GM21717 (cell line): Measurements from ENCODE around the gene PARVB.

Source experiments
- ATAC-seq: cut with Tn5 transposase; IDR thresholded peaks from one replicate; pipeline ENCODE4 v1.9.1; 2021; ENCODE audit warnings: mild to moderate bottlenecking, moderate library complexity; ENCODE audit not compliant: unreplicated experiment

The PARVB gene, protein sequence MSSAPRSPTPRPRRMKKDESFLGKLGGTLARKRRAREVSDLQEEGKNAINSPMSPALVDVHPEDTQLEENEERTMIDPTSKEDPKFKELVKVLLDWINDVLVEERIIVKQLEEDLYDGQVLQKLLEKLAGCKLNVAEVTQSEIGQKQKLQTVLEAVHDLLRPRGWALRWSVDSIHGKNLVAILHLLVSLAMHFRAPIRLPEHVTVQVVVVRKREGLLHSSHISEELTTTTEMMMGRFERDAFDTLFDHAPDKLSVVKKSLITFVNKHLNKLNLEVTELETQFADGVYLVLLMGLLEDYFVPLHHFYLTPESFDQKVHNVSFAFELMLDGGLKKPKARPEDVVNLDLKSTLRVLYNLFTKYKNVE

DNA sequence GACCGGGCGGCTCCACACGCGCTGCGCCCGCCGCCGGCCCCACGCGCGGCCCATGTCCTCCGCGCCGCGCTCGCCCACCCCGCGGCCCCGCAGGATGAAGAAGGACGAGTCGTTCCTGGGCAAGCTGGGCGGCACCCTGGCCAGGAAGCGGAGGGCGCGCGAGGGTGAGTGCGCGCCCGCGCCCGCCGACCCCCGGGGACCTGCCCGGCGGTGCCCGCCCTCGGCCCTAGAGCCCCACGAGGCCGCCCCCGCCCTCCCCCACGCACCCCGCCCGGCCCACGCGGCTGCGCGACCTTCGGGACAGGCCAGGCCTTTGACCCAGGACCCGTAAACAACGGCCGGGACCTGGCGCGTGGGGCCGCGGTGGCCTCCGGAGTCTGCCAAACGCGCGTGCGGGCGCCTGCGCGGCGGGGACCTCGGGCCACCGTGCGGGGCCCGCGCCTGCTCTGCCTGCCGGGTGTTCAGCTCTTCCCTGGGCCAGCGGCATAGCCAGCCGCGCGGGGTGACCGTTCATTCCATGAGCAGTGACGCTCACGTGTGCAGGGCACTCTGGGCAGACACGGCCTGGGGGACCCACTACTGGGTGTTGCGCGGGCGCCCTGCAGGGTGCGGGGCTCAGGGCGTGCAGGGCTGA, at the start of gene PARVB:
Gene PARVB (plus strand): TSS at position 15 of the 634 bp plus-strand sequence. CDS start 38 bp downstream, at position 53.
- ATAC-seq, result no peak

DNA sequence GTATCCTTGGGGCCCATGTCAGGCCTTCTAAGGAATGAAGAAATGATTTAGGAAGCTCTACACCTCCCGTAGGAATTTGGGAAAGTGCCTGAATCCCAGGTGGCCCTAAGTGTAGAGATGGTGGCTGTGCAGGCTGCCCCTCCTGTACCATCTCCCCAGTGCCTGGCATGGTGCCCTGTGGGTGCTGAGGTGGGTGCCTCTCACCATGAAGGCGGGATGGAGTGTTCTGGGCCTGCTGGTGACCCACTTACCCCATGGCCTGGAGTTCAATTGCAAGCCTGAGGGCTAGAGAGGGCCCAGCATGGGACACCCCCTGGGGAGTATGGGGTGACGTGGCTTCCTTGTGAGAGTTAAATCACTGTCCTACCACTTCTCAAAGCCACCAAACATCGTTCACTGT, 49.1 kb upstream of the PARVB start:
- no peak for ATAC-seq

DNA sequence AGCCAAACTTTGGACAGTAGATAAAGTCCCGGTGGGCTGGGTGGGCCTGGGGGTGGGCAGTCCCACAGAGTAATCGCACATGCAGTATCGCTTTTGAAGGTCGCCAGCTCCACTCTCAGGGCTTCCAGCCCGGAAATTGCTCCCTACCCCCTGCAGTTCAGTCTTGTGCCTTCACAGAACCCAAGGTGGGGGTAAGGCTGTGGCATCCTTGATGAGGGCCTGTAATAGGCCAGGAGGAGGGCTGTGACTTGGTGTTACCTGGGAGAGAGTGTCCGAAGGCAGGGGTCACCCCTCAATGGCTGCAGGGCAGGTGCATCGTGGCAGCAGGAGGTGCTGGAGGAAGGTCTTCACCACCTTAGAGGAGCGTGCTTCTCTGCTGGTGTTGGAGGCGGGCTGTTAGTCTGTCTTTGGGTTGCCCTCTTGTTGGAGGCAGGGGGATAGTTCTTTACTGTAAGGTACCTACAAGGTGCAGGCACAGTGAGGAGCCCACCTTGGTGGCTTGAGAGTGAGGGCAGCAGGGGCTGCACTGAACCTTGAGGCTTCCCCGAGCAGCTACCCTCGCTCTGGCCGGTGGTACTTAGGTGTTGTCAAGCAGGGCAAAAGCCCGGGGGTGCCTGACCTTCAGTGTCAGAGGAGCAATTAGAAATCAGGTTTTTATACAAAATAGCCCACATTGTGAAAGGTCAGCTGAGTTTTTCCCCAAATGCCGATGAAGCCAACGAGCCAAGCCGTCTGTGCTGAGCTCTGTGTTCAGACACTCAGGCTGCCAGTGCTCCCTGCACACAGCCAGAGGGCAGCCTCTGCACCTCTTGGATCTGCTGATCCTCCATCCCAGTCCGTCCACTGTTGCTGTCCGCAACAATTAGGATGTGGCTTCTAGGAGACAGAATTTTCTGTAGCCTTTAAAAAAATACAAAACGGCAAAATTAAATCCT, 47.0 kb upstream of the PARVB start:
- no peak for ATAC-seq

DNA sequence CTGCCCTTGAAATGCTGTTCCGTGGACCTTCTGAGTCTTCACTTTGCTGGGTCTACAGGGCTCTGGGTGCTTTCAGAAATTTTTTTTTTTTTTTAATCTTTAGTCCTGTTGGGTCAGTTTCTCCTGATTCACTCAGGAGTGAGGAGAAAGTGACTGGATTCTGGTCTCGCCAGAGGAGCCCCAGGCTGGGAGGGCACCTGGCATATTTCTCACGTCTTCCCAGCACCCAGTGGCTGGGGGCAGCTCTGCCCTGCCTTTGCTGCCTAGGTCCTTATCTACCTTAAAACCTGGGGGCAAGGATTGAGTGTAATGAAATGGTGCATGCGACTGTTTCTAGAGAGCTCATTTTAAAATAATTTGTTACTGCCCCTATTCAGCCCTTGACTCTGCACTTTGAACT, 45.5 kb upstream of the PARVB start:
- ATAC-seq, result no peak

DNA sequence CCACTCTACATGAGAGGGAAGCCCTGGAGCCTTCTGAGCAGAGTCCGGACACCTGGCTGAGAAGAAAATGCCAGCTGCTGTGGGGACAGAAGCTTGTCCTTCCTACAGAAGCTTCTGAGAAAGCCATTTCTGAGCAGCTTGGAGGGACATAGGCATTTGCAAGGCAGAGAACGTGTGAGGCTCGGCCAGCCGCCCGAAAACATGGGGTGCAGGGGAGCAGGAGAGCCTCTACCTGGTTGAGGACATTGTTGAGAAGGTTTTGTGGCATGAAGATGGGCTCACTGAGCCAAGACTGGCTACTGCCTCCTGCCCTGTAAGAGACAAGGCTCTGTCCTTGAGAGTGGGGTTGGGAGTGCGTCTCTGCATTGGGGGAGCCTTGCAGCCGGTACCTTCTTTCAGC, 43.5 kb upstream of the PARVB start:
- ATAC-seq, result no peak

DNA sequence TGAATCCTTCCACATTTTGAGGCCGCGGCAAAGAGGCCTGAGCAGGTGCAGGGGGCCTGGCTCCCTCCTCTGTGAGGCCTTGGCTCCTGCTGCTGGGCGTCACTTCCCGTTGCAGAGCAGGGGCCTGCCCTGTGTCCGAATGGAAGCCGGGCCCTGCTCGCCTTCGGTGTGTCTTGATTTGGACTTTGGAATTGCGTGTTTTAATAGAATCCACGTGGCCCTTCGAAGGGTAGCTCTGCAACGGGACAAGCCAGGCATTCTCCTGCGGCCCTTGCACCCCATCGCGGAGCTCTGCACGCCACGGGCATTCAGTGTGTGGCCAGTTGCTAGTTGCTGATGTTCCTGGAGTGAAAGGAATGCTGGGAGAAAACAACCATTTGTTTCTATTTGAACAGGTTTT, 43.1 kb upstream of the PARVB start:
- ATAC-seq, result no peak

- ATAC-seq, result no peak
Observed at GRCh38 chr22:43983808-43984207, 40.3 kb upstream of the PARVB start.

DNA sequence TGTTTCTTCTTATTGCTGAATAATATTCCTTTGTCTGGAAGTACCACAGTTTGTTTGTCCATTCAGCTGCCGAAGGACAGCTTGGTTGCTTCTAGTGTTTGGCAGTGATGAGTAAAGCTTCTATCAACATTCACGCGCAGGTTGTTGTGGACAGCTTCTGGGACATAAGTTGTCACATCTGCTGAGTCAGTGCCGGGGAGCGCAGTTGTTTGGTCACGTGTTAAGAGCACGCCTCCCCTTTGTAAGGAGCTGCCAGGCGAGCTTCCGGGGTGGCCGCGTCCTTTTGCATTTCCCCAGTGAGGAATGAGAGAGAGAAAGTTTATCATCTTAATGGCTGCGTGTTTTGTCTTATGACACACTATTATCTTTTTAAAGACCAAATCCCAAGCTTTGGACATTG, 38.6 kb upstream of the PARVB start:
- ATAC-seq, result no peak

GRCh38 chr22:43988116-43988820, 35.8 kb upstream of the PARVB start:
- ATAC-seq, result no peak

DNA sequence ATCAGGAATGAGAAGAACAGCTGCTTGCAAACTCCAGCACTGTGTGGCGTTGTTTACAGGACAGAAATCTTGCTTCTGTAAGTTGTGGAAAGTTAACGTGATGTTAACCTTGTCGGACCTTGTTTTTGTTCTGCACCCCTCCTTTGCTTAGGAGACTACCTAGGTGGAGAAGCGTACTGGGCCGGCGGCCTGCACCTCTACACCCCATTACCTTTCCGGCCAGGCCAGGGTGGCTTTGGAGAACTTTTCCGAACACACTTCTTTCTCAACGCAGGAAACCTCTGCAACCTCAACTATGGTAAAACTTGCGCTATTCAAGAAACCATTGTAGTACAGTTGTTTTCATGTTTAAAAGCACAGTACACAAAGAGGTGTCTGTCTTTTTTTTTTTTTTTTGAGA, 35.1 kb upstream of the PARVB start:
- ATAC-seq, result no peak

GRCh38 chr22:43990044-43990443, 34.1 kb upstream of the PARVB start:
- ATAC-seq, result no peak

DNA sequence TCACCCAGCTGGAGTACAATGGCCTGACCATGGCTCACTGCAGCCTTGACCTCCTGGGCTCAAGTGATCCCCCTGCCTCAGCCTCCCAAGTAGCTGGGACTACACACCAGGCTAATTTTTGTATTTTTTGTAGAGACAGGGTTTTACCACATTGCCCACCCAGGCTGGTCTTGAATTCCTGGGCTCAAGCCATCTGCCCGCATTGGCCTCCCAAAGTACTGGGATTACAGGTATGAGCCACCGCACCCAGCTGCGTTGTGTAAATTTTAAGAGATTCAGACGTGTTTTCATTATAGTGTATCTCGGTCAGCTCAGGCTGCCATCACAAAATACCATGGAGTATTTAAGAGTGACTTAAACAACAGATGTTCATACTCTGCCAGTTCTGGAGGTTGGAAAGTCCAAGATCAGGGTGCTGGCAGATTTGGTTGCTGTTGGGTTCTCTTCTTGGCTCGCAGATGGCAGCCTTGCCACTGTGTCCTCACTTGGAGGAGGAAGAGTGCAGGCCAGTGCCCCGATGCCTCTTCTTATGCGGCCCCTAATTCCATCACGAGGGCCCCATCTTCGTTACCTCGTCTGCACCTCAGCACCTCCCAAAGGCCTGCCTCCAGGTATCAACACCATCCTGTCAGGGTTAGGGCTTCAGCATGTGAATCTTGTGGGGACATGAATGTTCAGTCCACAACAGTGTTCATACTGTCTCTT, 32.6 kb upstream of the PARVB start:
- no peak for ATAC-seq

DNA sequence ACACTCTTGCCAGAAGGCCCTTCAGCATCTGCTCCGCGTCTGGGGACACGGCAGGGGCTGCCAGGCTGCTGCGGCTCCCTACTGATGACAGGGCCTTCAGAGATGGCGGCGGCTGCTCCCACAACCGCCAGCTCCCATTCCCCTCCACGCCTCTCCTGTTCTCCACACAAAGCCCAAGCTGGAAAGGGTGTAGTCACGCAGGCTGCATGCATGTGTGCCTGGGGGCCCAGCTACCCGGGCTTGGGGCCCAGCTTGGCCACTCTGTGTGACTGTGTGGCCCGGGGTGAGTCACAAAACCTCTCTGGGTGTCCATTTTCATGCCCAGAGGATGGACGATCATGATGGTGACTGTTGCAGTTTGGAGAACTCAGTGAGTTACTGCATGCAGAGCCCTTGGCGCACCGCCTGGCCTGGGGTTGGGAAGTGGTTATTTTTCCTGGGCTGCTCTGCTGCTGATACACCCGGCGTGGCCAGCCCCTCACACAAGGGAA, 31.7 kb upstream of the PARVB start:
- no peak for ATAC-seq

DNA sequence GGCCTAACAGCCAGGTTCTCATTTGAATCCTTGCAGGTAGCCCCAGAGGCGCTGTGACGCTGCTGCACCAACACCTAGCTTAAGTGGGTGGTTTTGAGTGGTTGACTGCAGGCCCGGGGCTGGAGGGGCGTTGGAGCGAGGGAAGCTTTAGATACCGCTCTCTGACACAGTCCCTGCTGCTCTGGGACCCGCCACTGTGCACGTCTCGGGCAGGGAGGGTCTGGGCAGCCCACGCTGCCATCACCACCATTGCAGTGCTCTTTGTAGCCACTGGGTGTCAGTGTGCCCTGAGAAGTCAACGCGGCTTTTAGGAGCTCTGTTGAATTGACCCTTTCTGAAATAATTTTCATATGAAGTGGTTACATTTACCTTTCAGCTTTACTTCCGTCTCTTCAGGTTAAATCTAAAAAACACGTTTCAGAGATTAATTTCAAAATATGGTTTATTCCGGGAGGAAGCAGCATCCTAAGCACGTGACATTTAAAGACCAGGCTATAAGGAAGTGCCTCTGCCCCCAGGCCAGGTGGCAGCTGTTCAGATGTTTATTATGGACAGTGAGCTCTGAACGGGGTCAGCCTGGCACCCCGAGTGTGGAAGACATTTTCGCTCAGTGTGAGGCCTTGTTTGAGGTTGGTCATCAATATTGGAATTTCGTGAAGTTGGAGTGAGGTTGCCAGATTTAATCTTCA, 30.9 kb upstream of the PARVB start:
- ATAC-seq, result no peak

- no peak for ATAC-seq
Observed at GRCh38 chr22:43994006-43994405, 30.1 kb upstream of the PARVB start.

DNA sequence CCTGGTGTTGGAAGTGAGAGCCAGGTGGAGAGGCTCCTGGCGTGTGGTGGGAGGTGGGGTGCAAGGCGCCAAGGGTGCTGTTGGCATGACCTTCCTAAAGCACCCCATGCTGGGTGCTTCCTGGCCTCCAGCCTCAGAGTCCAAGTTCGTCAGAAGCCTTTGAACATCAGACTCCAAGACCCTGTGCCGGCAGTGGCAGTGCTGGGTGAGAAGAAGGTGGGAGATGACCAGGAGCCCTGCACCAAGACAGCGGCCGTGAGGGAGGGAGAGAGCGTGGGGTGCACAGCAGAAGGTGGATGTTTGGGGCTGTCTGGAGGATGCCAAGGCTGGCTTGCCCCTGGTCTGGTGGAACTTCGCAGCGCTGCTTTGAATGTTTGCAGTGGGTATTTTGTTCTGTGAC, 29.7 kb upstream of the PARVB start:
- no peak for ATAC-seq

DNA sequence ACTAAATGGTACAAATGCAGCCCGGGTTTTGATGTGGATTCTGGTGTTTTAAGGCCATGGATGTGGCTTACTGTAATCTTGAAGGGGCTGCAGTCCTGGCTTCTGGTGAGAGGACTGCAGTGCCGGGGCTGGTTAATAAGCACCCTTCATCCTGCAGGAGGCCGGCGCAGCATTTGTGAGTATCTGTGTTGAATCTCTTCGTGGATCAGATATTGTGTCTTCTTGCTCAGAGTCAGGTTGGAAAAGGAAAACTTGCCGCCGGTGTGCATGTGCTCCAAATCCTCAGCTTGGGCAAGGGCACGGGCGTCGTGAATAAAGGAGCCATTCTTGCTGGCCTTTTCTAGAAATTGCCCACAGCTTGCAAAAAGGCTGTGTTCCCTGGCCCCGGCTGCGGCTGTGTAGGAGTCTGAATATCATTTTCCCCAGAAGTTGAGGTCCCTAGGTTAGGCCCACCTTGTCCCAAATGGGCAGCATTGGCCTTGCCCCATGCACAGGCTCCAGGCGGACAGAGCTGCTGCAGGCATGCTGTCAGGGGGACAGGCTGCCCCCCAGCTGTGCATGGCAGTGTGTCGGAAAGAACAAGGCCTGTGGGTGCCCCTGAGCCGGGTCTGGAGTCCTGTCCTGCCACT, 28.9 kb upstream of the PARVB start:
- ATAC-seq, result no peak

- ATAC-seq, result no peak
Observed at GRCh38 chr22:43995798-43996169, 28.3 kb upstream of the PARVB start.
